ENCODE data around the gene HAPLN3.

Gene HAPLN3

DNA sequence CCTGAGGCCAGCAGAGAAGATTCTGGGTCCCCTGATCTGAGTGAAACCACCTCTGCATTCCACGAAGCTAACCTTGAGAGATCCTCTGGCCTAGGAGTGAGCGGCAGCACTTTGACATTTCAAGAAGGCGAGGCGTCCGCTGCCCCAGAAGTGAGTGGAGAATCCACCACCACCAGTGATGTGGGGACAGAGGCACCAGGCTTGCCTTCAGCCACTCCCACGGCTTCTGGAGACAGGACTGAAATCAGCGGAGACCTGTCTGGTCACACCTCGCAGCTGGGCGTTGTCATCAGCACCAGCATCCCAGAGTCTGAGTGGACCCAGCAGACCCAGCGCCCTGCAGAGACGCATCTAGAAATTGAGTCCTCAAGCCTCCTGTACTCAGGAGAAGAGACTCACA is 36.4 kb downstream of the HAPLN3 start:
- DNase-seq, result no peak

DNA sequence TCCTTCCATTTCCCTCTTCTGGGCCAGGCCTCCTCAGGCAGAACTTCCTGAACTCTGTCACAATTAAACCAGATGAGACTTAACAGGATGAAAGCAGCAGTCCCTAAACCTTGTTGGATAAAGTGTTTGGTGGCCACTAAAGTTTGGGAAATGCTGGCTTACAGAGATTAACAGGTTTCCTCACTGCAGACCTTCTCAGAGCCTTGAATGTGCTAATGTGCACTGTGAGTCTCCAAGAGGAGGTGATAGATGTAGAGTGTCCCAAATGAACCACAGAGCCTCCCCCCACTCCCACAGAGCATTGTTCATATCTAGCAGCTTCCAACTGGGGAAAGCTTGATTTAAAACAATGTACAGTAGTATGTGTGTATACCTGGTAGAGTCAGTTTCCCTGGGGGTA is 42.9 kb downstream of the HAPLN3 start:
- no peak for DNase-seq

DNA sequence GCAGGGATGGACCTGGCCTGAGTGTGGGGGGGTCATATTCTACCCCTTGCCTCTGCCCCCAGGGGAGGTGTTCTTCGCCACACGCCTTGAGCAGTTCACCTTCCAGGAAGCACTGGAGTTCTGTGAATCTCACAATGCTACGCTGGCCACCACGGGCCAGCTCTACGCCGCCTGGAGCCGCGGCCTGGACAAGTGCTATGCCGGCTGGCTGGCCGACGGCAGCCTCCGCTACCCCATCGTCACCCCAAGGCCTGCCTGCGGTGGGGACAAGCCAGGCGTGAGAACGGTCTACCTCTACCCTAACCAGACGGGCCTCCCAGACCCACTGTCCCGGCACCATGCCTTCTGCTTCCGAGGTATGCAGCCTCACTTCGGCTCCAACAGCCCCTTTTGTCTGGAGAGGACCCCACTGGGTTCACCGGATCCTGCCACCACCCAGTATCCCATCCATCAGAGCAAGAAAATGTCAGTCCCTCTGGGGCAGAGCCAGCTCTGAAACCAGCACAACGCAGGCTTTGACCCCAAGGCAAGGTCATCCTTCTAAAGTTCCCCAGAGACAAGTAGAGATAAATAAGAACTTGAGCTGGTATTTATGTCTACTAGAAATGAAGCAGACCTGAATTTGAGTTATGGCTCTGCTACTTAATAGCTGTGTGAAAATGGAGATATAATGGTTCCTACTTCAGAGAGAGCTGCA is 45.8 kb downstream of the HAPLN3 start:
- no peak for DNase-seq

DNA sequence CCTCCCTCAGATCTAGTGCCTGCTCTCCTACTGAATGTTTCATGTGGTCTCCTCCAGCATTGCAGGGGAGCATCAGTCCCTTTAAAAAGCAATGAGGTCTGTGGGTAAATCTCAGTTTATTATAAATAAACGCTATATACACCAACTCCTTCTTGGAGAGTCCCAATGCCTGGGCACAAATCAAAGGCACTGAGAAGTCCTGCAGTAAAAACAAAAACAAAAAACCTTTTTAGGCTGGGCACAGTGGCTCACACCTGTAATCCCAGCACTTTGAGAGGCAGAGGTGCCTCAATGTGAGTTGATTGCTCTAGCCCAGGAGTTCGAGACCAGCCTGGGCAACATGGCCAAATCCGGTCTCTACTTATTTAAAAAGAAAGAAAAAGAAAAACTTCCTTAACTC is 47.1 kb downstream of the HAPLN3 start:
- DNase-seq, result no peak

DNA sequence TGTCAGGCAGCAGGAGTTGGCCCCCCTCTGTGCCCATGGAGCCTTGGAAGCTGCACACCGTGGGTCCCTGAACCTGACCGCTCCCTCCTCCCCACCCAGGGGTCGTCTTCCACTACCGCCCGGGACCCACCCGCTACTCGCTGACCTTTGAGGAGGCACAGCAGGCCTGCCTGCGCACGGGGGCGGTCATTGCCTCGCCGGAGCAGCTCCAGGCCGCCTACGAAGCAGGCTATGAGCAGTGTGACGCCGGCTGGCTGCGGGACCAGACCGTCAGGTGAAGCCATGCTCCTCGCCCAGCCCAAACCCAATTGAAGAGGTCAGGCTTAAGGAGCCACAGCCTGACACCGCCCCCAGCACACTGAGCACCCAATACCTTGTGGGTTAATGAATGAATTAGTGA is 48.2 kb downstream of the HAPLN3 start:
- DNase-seq, result no peak

DNA sequence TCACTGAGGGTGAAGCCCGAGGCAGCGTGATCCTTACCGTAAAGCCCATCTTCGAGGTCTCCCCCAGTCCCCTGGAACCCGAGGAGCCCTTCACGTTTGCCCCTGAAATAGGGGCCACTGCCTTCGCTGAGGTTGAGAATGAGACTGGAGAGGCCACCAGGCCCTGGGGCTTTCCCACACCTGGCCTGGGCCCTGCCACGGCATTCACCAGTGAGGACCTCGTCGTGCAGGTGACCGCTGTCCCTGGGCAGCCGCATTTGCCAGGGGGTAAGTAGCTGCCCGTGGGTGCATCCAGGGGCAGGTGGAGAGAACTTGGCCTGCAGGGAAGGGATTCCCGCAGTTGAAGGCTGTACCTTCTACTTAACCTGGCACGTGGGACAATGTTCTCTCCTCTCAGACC is 49.7 kb downstream of the HAPLN3 start:
- no peak for DNase-seq

DNA sequence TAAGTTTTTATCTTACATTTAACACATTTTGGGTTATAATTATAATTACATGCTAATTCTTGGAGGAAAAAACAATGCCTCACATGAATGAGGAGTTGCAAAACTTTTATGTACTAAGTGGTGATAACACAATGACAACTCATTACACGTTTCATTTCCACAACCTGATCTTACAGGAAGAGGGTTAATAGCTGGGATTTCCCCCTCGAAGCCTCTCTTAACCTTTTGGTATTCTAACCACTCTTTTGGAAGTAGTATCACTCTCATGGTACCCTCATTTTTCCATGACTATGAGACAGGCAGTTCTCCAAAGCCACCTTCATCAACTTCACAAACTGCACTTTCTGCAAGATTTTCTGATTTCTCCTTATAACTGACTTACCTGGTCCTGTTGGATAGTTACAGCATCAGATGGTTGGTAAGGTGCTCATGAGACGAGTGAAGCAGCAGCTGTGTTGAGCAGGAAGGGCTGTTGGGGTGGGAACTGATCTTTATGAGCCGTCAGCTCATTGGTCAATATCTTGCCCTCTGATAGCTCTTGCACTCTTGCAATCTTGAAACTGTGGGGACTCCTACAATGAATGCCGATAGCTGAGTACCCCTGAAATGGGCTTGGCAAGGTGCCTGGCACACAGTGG is 50.5 kb downstream of the HAPLN3 start:
- no peak for DNase-seq

DNA sequence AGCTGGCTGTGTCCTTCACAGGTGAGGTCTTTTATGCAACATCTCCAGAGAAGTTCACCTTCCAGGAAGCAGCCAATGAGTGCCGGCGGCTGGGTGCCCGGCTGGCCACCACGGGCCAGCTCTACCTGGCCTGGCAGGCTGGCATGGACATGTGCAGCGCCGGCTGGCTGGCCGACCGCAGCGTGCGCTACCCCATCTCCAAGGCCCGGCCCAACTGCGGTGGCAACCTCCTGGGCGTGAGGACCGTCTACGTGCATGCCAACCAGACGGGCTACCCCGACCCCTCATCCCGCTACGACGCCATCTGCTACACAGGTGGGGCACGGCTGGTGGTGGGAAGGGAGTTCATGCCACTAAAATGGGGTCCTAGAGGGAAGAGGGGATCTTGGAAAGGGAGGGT is 52.0 kb downstream of the HAPLN3 start:
- DNase-seq, result no peak

DNA sequence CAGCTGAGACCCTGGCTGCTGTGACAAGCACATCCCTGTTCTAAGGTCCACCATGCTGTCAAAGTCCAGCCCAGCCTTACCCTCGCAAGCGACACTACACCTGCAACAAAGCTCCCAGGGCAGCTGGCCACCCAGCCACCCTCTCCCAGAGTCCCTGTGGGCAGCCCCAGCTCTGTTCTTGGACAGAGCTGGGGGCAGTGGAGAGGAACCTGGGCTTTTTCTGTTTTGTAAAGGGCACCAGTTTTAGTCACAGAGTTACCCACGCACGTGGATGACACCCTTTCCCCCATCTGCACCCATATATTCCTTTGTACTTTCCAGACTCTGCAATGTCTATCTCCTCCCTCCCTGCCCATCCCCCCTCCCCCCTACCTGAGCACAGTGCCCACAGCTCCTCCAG is 53.2 kb downstream of the HAPLN3 start:
- no peak for DNase-seq

DNA sequence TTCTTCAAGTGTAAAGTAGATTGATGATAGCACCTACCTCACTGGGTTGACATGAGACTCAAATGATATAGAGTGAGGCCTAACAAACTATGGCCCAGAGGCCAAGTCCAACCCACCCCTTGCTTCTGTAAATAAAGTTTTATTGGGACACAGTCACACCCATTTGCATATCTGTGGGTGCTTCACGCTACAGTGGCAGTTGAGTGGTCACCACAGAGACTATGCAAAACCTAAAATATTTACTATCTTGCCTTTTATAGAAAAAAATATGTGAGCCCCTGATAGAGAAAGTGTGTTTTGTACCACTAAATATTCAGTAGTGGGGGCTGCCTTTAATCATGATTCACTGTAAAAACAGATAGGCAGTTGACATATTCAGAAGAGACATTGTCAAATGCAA is 54.1 kb downstream of the HAPLN3 start:
- DNase-seq, result no peak

DNA sequence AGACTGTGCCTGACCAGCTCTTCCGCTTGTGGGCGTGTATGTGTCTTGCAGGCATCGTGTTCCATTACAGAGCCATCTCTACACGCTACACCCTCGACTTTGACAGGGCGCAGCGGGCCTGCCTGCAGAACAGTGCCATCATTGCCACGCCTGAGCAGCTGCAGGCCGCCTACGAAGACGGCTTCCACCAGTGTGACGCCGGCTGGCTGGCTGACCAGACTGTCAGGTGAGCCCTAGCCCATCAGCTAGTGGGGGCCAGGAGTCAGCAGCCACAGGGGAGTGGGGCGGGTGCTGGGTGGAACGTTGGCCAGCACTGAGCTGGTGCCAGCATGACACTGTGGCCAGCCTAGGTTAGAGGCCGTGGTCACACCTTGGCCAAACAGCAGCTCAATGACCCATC is 55.4 kb downstream of the HAPLN3 start:
- DNase-seq, result no peak

DNA sequence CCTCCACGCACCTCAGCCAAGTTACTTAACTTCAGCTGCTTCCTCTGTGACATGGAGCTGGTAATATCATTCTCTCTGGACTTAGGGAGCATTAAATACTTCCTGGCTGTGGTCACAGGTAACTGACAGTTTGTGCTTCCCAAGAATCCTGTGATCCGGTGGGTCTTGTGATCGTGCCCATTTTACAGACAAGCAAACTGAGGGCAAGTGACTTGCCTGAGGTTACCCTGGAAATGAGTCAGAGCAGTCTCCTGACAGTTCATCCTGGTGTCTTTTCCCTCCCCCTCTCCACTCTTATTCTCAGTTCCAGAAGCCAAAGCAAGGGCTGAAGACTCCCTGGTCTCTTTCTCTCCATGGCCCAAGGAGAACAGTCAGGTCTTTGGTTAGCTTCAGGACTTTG is 56.2 kb downstream of the HAPLN3 start:
- no peak for DNase-seq

DNA sequence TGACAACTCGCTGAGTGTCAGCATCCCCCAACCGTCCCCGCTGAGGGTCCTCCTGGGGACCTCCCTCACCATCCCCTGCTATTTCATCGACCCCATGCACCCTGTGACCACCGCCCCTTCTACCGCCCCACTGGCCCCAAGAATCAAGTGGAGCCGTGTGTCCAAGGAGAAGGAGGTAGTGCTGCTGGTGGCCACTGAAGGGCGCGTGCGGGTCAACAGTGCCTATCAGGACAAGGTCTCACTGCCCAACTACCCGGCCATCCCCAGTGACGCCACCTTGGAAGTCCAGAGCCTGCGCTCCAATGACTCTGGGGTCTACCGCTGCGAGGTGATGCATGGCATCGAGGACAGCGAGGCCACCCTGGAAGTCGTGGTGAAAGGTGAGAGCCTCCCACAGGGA is 56.7 kb downstream of the HAPLN3 start:
- no peak for DNase-seq

DNA sequence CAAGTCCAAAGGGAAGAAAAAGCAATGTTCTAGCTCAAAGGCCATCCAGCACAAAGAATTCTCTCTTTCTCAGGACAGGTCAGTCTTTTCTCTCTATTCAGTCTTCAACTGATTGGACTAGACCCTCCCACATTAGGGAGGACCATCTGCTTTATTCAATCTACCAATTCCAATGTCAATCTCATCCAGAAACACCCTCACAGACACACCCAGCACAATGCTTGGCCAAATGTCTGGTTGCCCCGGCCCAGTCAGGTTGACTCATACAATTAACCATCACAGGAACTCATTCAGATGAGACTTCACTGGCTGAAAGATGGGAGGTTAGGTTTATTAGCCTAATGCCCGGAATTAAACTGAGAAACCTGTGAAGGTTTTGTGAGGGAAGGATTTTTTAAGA is 59.7 kb downstream of the HAPLN3 start:
- DNase-seq, result no peak

DNA sequence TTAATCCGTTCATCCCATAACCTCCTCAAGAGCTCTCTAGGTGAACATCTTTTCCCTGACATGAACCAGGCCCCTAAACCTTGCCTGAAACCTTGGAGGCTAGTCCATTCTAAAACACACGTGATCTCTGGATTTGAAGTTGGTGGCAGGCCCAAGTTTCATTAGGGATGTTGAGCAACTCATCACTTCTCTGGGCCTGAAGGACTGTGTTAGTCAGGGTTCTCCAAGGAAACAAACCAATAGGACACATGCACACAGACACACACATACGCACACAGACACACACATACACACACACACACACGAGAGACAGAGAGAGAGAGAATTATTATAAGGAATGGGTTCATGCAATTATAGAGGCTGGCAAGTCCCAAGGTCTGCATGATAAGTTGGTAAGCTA is 60.2 kb downstream of the HAPLN3 start:
- DNase-seq, result no peak

DNA sequence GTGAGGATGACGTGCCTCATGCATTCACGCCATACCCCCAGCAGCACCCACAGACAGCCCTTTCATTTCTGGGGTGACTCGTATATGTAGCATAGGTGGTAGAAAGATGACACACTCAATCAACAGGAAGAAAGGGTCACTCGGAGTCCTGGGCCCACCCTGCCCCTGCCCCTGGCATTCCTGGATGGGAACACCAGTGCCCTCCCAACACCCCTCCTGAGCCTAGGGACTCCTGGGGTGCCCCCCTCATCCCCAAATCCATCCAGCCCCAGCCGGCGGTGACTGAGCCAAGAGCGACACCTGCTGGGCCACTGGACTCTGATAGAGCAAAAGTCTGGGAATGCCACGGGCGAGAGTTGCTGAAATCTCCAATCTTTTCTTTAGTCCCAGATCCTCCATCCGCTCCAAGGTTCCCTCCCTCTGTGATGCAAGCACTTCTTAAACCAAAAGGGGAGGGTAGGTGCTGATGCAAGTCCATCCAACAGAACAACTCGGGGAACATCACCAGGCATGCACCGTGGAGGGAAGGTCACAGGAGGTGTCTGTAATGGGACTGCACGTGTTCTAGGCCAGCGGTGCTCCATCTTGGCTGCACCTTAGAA is 61.0 kb downstream of the HAPLN3 start:
- DNase-seq, result no peak

DNA sequence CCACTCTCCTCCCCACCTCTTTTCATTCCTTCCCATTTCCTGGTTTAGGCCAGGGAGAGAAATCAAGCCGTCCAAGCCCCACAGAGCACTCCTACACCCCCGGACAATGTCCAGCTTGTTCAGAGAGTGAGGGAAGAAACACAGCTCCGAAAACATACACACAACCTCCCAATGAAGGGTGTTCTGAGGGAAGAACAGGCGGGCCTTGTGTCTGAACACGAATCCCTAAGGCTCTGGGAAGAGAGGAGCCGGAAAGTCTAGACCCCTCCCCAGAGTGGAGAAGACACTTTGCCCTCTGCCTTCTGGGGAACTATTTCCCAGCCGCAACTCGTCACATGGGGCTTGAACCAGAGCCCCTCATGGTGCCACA is 61.6 kb downstream of the HAPLN3 start:
- no peak for DNase-seq

DNA sequence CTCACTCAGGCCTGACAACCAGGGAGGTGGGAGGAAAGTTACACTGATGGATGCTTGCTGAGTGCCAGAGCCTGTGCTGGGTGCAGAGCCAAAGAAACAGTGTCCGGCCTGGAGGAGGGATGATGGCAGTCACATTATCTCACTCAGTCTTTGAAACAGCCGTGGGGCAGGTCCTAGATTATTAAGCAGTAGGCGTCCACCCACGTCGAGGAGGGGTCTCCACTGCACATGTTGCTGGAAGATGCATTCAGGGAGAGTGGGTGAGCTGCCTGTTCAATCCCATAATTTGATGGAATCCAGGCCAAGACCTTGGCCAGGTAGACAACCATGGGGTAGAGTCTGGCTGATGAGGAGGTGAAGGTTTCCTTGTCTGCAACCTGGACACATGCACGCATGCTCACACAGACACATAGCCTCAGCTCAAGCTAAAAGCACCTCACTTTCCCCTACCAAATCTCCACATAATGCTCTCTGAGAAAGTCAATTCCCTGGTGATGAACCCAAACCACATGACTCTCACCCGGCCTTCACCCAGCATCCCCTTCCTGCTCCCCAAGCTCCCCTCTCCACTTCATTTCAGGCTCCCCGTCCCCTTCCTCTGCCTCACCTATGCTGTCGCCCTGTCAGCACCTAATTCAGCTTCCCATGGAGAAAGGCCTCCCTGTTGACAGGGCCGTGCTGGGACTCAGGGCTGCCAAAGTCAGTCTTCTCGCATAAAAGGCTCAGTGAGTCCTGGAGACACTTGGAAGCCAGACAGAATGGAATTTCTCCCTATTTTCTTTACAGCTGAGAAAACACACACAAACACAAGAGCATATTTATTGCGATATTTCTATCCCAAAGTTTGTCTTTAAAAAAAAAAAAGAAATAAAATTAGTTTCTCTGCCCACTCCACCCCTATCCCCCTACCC is 62.3 kb downstream of the HAPLN3 start:
- DNase-seq, result no peak

DNA sequence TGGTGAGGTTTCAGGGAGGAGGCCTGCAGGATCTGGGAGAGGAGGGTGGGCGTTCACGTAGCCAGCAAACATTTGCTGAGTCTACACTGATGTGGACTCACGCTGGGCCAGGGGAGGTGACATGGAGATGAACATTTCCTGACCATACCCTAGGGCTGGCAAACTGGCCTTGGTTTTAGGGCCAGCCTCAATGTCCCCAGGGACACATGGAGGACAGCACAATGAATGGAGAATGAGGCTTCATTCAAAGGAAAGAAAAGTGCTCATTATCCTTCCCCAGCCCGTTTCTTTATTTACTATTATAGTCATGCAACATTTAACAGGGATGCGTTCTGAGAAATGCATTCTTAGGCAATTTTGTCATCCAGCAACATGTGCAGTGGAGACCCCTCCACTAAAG is 65.3 kb downstream of the HAPLN3 start:
- DNase-seq, result no peak

DNA sequence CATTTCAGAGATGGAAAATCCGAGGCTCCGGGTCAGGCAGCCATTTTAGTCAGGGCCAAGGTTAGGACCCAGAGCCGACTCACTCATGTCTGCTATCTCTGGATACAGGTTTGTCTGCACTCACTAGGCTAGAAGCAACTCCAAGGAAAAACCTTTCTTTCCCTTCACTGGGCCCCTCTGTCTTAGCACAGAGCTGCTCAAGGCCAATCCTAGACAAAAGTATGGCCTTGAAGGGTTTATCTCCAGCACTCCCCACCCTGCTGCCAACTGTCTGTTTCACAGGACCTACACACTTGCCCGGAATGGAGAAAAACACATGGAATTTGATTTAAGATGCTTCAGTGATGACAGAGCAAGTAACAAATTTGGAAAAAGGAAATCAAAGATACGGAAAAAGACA is 66.6 kb downstream of the HAPLN3 start:
- DNase-seq, result no peak

Measured in NCI-H446 (cell line).